T-helper 22 cell (primary cell): ENCODE results near the gene KSR2.

Experiments used
- DNase-seq: peaks from one replicate; pipeline ENCODE4 v3.0.0-alpha.2; 2020; ENCODE audit warnings: low read depth

KSR2 gene

GRCh38 chr12:117494833-117495655, 473.7 kb downstream of the KSR2 start:
- no peak for DNase-seq

GRCh38 chr12:117491711-117492110, 477.1 kb downstream of the KSR2 start:
- DNase-seq = no peak

GRCh38 chr12:117490130-117490529, 478.7 kb downstream of the KSR2 start:
- DNase-seq = no peak

GRCh38 chr12:117489671-117490070, 479.1 kb downstream of the KSR2 start:
- no peak for DNase-seq

- no peak for DNase-seq
These were observed 481.7 kb downstream of the KSR2 start for GRCh38 chr12:117486840-117487659.

GRCh38 chr12:117485984-117486839, 482.6 kb downstream of the KSR2 start:
- DNase-seq = no peak

- DNase-seq = no peak
These were observed 483.9 kb downstream of the KSR2 start for GRCh38 chr12:117484901-117485300.

GRCh38 chr12:117483501-117483900, 485.3 kb downstream of the KSR2 start:
- no peak for DNase-seq

GRCh38 chr12:117481470-117481869, 487.3 kb downstream of the KSR2 start:
- DNase-seq = no peak

- no peak for DNase-seq
These were observed 492.4 kb downstream of the KSR2 start for GRCh38 chr12:117476341-117476740.

GRCh38 chr12:117473856-117474255, 494.9 kb downstream of the KSR2 start:
- DNase-seq = no peak

GRCh38 chr12:117472983-117473382, 495.8 kb downstream of the KSR2 start:
- DNase-seq = no peak

- DNase-seq = no peak
These were observed 498.0 kb downstream of the KSR2 start for GRCh38 chr12:117470804-117471203.

- no peak for DNase-seq
These were observed 498.8 kb downstream of the KSR2 start for GRCh38 chr12:117469883-117470483.

- DNase-seq = no peak
These were observed 500.8 kb downstream of the KSR2 start for GRCh38 chr12:117468016-117468415.

- no peak for DNase-seq
These were observed 501.2 kb downstream of the KSR2 start for GRCh38 chr12:117467588-117467987.

GRCh38 chr12:117466677-117467362, 502.0 kb downstream of the KSR2 start:
- DNase-seq = no peak

GRCh38 chr12:117461732-117462131, 507.1 kb downstream of the KSR2 start:
- DNase-seq = no peak

GRCh38 chr12:117459229-117459628, 509.6 kb downstream of the KSR2 start:
- no peak for DNase-seq

- no peak for DNase-seq
These were observed 511.6 kb downstream of the KSR2 start for GRCh38 chr12:117457189-117457588.

GRCh38 chr12:117456076-117456475, 512.7 kb downstream of the KSR2 start:
- no peak for DNase-seq
